CD14-positive monocyte (primary cell): ENCODE measurements around the gene FIBCD1. TPM values are rescaled to one million over a fixed set of nuclear protein-coding genes. Genes with fewer than 3 reads are reported as not detected.

Source experiments
- DNase-seq, 3 donors: peaks; one replicate each; pipeline ENCODE4 v3.0.0-alpha.2; 2011 to 2022
- H2AFZ ChIP-seq: 2 replicates; pipeline ENCODE4 v1.6.0; 2012; ENCODE audit warnings: mild to moderate bottlenecking, low read depth, low read length, inconsistent platforms; ENCODE audit not compliant: insufficient read depth, poor library complexity, severe bottlenecking
- H3K27ac ChIP-seq, 2 donors: 1 replicate in 1 of 2; 2 replicates in 1 of 2; pipeline ENCODE4 v1.5.1; 2012 to 2013; ENCODE audit warnings: low read length in 2 of 2, control low read depth in 1 of 2, inconsistent platforms in 1 of 2, low read depth in 1 of 2, mild to moderate bottlenecking in 1 of 2
- H3K27me3 ChIP-seq, 2 donors: one replicate each; pipeline versions ENCODE4 v1.6.0 to v1.6.1; 2011 to 2013; ENCODE audit warnings: low read length in 2 of 2; ENCODE audit not compliant: control insufficient read depth in 2 of 2, insufficient read depth in 2 of 2
- H3K36me3 ChIP-seq, 2 donors: replicated peaks in 1 of 2; 1 replicate in 1 of 2; 2 replicates in 1 of 2; pipeline versions ENCODE4 v1.5.1 to v1.6.1; 2012 to 2013; ENCODE audit warnings: low read length in 2 of 2, control low read depth in 1 of 2, inconsistent platforms in 1 of 2, mild to moderate bottlenecking in 1 of 2; ENCODE audit not compliant: insufficient read depth in 2 of 2, control insufficient read depth in 1 of 2
- H3K4me1 ChIP-seq, 2 donors: 1 replicate in 1 of 2; 2 replicates in 1 of 2; pipeline versions ENCODE4 v1.5.1 to v1.6.1; 2012 to 2013; ENCODE audit warnings: low read length in 2 of 2, control low read depth in 1 of 2, inconsistent platforms in 1 of 2, mild to moderate bottlenecking in 1 of 2, moderate library complexity in 1 of 2; ENCODE audit not compliant: insufficient read depth in 2 of 2, control insufficient read depth in 1 of 2
- H3K4me2 ChIP-seq: replicated peaks from 2 replicates; pipeline ENCODE3; 2012; ENCODE audit warnings: low read length, moderate library complexity, mild to moderate bottlenecking; ENCODE audit not compliant: poor library complexity, severe bottlenecking; ENCODE audit errors: extremely low read depth
- H3K4me3 ChIP-seq, 3 experiments: fragments of 200-600 bp in 1 of 3; sonication (generic) in 1 of 3; replicated peaks in 1 of 3; 1 replicate in 2 of 3; 2 replicates in 1 of 3; pipeline ENCODE4 v1.5.1; 2011 to 2013; ENCODE audit warnings: low read length in 3 of 3, mild to moderate bottlenecking in 3 of 3, control low read depth in 2 of 3, low read depth in 2 of 3, inconsistent platforms in 1 of 3, moderate library complexity in 1 of 3
- H3K79me2 ChIP-seq: 2 replicates; pipeline ENCODE4 v1.6.0; 2012; ENCODE audit warnings: mild to moderate bottlenecking, control low read depth, inconsistent platforms, low read length, moderate library complexity; ENCODE audit not compliant: insufficient read depth
- H3K9ac ChIP-seq: 2 replicates; pipeline ENCODE4 v1.6.0; 2017; ENCODE audit warnings: low read length, mild to moderate bottlenecking; ENCODE audit not compliant: insufficient read depth, poor library complexity, severe bottlenecking
- H3K9me3 ChIP-seq, 2 donors: replicated peaks in 1 of 2; 1 replicate in 1 of 2; 2 replicates in 1 of 2; pipeline versions ENCODE4 v1.5.1 to v1.6.1; 2012 to 2013; ENCODE audit warnings: low read length in 2 of 2, control low read depth in 1 of 2; ENCODE audit not compliant: control insufficient read depth in 1 of 2, insufficient read depth in 1 of 2
- H4K20me1 ChIP-seq: 2 replicates; pipeline ENCODE4 v1.6.0; 2012; ENCODE audit warnings: mild to moderate bottlenecking, low read length, control low read depth, moderate library complexity; ENCODE audit not compliant: insufficient read depth
- H3K27ac Mint-ChIP-seq, 7 donors: one replicate each; pipeline ENCODE4 v1.8.0; 2020; ENCODE audit warnings: mild to moderate bottlenecking in 7 of 7, mixed read lengths in 7 of 7, moderate library complexity in 6 of 7, inconsistent platforms in 2 of 7
- H3K27me3 Mint-ChIP-seq, 3 donors: one replicate each; pipeline ENCODE4 v1.8.0; 2021 to 2022; ENCODE audit warnings: low read depth in 3 of 3, mild to moderate bottlenecking in 3 of 3, mixed read lengths in 3 of 3, moderate library complexity in 3 of 3, inconsistent platforms in 1 of 3
- H3K36me3 Mint-ChIP-seq, 2 donors: one replicate each; pipeline ENCODE4 v1.8.0; 2020; ENCODE audit warnings: mixed read lengths in 2 of 2, inconsistent platforms in 1 of 2, mild to moderate bottlenecking in 1 of 2
- H3K4me1 Mint-ChIP-seq: one replicate; pipeline ENCODE4 v1.8.0; 2020; ENCODE audit warnings: mild to moderate bottlenecking, mixed read lengths
- H3K4me3 Mint-ChIP-seq, 2 donors: one replicate each; pipeline ENCODE4 v1.8.0; 2020; ENCODE audit warnings: mild to moderate bottlenecking in 2 of 2, mixed read lengths in 2 of 2, moderate library complexity in 1 of 2
- H3K9me3 Mint-ChIP-seq, 7 donors: one replicate each; pipeline ENCODE4 v1.8.0; 2020 to 2022; ENCODE audit warnings: mixed read lengths in 7 of 7, mild to moderate bottlenecking in 6 of 7, moderate library complexity in 6 of 7, inconsistent platforms in 2 of 7
- CTCF ChIP-seq: fragments of 200-600 bp; IDR thresholded peaks from one replicate; pipeline ENCODE4 v1.8.0; 2022; ENCODE audit warnings: antibody characterized with exemption, mild to moderate bottlenecking
- WGBS: methylation state at CpG from one replicate; pipeline ENCODE4 v1.1.5; 2013; ENCODE audit warnings: missing lambda C conversion rate; ENCODE audit not compliant: insufficient coverage; 5-methylcytosine and 5-hydroxymethylcytosine counted together
- intact Hi-C, 2 donors: fragments of 100-400 bp; cut with micrococcal nuclease; formaldehyde crosslinking; loops; one replicate each; pipeline versions ENCODE4 v1.15.0 to v1.15.1; 2023
- polyA plus RNA-seq, 3 donors: library from polyadenylated mRNA; depleted of rRNA in 1 of 3; unstranded in 2 of 3; stranded (reverse) in 1 of 3; fragments of 300-500 nt in 2 of 3; fragments of >200 nt in 1 of 3; fragmentation: Illumina TruSeq in 2 of 3; gene quantifications; 1 replicate in 2 of 3; 2 replicates in 1 of 3; pipeline ENCODE4 v1.2.3, GENCODE V29; 2012 to 2021

FIBCD1 gene
- polyA plus RNA-seq, 3 donors, result not detected

- TF ChIP-seq CTCF, result no peak
- H3K36me3 Mint-ChIP-seq, result no peaks in the 10 kb centered on the region
- WGBS, result over 99% methylated on average over 8 of the region's 13 CpGs
Observed at GRCh38 chr9:130975932-130976841, 37.1 kb upstream of the FIBCD1 start.

GRCh38 chr9:130975156-130975555 lies 36.1 kb upstream of the FIBCD1 start:
- peaks cover 5 to 11% of the 10 kb centered on the region in 2 donors for H3K4me1 ChIP-seq
- H3K4me3 ChIP-seq, result no peak overlapping the region
- Mint-ChIP-seq H3K36me3 (no peaks in the 10 kb centered on the region), H3K4me1 (peaks cover 14% of the 10 kb centered on the region), H3K27ac (no peak overlapping the region), H3K4me3 (no peak overlapping the region), H3K9me3 (peaks cover 0 to 2% (median 0%) of the 10 kb centered on the region in 7 donors), H3K27me3 (peaks cover 6 to 14% (median 10%) of the 10 kb centered on the region in 3 donors)
- H4K20me1 ChIP-seq, result no peaks in the 10 kb centered on the region
- WGBS, result 100% methylated on average over 3 of the region's 5 CpGs
- intact Hi-C loops, result no loop called here
- H3K27me3 ChIP-seq, result no peaks in the 10 kb centered on the region
- no peaks in the 10 kb centered on the region for H3K79me2 ChIP-seq
- DNase-seq, result no peak
- no peaks in the 10 kb centered on the region for H3K36me3 ChIP-seq
- H2AFZ ChIP-seq, result no peak overlapping the region
- H3K27ac ChIP-seq, result no peak overlapping the region
- TF ChIP-seq CTCF, result no peak
- H3K9me3 ChIP-seq, result no peaks in the 10 kb centered on the region
- no peak overlapping the region for H3K4me2 ChIP-seq
- no peak overlapping the region for H3K9ac ChIP-seq

More at GRCh38 chr9:130975932-130976841, 37.1 kb upstream of the FIBCD1 start:
- no peak overlapping the region for H3K4me3 ChIP-seq
- H3K27me3 ChIP-seq, result no peaks in the 10 kb centered on the region
- H3K9ac ChIP-seq, result no peak overlapping the region
- DNase-seq, result no peak
- intact Hi-C loops, result no loop called here
- H3K4me1 ChIP-seq, result peaks cover 16% of the 10 kb centered on the region in 2 donors
- H3K4me1 Mint-ChIP-seq, result peaks cover 21% of the 10 kb centered on the region
- peaks cover 6 to 14% (median 10%) of the 10 kb centered on the region in 3 donors for H3K27me3 Mint-ChIP-seq
- peaks cover 0 to 2% (median 0%) of the 10 kb centered on the region in 7 donors for H3K9me3 Mint-ChIP-seq
- H3K4me3 Mint-ChIP-seq, result no peak overlapping the region
- no peak overlapping the region for H2AFZ ChIP-seq
- no peaks in the 10 kb centered on the region for H3K79me2 ChIP-seq
- H3K27ac Mint-ChIP-seq, result no peak overlapping the region
- no peaks in the 10 kb centered on the region for H4K20me1 ChIP-seq
- no peaks in the 10 kb centered on the region for H3K9me3 ChIP-seq
- H3K4me2 ChIP-seq, result no peak overlapping the region
- H3K36me3 ChIP-seq, result no peaks in the 10 kb centered on the region
- H3K27ac ChIP-seq, result no peak overlapping the region
